ENCODE measurements around the gene WWOX.

The WWOX gene

GRCh38 chr16:78434401-78434800 is 334.9 kb downstream of the WWOX start:
- no peak for DNase-seq (ENCODE audit: low read depth)
- TF ChIP-seq MYC (IDR thresholded peaks at IDR 0.05; ENCODE audit: low read depth, low read length) (no peak), MAX (IDR thresholded peaks at IDR 0.05; ENCODE audit: low read depth, low read length) (no peak), CTCF (IDR thresholded peaks at IDR 0.05; ENCODE audit: low read depth, low read length) (no peak), POLR2A (IDR thresholded peaks at IDR 0.05; ENCODE audit: extremely low read depth, insufficient read length) (no peak)
- H3K4me3 ChIP-seq (ENCODE audit: low read depth, low read length), result no peak overlapping the region

DNA sequence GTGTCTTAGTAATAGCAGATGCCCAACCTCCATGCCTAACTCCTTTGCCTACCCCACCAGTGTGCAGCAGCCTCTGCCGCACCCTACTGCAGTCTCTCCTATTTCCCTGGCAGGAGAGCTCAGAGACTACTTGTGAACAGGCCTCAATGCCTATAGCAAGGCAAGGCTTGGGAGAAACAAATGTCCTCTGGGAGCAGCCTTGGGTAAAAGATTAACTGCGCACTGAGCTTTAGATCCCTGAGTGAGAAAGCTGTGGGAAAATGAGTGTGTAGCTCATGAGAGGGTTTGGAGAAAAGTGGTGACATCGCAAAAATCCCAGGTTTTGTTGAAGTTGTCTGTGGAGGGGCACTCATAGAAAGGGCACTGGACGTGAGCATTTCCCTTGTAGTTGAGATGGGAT is 335.8 kb downstream of the WWOX start:
- no peak overlapping the region for H3K4me3 ChIP-seq (ENCODE audit: low read depth, low read length)
- DNase-seq (ENCODE audit: low read depth), result no peak

DNA sequence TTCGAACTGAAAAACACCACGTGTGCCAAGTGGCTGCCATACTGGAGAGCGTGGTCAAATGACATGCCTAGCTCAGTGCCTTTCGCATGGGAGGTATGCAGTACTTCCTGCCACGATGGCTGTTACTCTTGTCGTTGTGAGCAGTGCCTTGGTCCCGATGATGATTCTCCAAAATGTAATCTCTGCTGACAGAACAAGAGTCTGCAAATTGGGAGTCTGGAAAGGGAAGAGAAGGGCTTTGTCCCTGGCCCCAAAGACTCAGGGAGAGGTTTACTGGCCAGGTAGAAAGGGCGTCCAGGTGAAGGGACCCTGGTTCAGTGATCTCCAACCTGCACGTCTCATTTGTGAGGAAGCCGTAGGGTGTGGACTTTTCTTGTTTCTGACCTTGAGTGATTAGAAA is 336.6 kb downstream of the WWOX start:
- H3K4me3 ChIP-seq (ENCODE audit: low read depth, low read length), result no peak overlapping the region
- no peak for DNase-seq (ENCODE audit: low read depth)
- TF ChIP-seq POLR2A (IDR thresholded peaks at IDR 0.05; ENCODE audit: extremely low read depth, insufficient read length) (no peak), MYC (IDR thresholded peaks at IDR 0.05; ENCODE audit: low read depth, low read length) (no peak), CTCF (IDR thresholded peaks at IDR 0.05; ENCODE audit: low read depth, low read length) (no peak), MAX (IDR thresholded peaks at IDR 0.05; ENCODE audit: low read depth, low read length) (no peak)

More for the DNA sequence above, 335.8 kb downstream of the WWOX start:
- TF ChIP-seq MAX (IDR thresholded peaks at IDR 0.05; ENCODE audit: low read depth, low read length), result no peak
- no peak for TF ChIP-seq POLR2A (IDR thresholded peaks at IDR 0.05; ENCODE audit: extremely low read depth, insufficient read length)
- no peak for TF ChIP-seq MYC (IDR thresholded peaks at IDR 0.05; ENCODE audit: low read depth, low read length)
- TF ChIP-seq CTCF (IDR thresholded peaks at IDR 0.05; ENCODE audit: low read depth, low read length), result no peak

GRCh38 chr16:78436846-78437245 is 337.4 kb downstream of the WWOX start:
- no peak overlapping the region for H3K4me3 ChIP-seq (ENCODE audit: low read depth, low read length)
- DNase-seq (ENCODE audit: low read depth), result no peak
- no peak for TF ChIP-seq MAX (IDR thresholded peaks at IDR 0.05; ENCODE audit: low read depth, low read length)
- no peak for TF ChIP-seq MYC (IDR thresholded peaks at IDR 0.05; ENCODE audit: low read depth, low read length)
- TF ChIP-seq CTCF (IDR thresholded peaks at IDR 0.05; ENCODE audit: low read depth, low read length), result no peak

DNA sequence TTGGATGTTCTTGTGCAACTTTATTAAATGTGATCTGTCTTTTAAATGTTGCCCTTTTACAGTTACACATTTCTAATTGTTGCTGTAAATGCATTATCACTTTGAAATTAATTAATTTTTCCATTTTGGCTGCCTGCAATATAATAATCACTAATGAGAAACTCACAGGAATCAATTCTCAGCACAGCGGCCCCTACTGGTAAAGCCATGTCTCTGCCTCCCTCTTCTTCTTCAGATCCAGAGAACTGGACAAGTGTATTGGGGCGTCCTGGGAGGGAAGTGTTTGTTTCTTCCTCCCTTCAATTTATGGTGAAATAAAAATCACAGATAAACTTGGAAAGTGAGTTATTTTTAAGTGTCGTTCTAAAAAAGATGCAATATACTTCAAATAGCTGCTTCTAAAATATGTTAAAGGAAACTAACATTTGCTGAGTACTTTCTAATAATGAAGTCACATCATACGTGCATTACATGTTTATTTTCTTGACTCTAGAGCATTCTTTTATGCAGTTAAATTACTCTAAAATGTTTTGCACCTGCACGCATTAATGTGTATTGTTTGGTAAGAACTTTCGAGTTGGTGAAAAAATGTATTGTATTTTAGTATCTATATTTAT is 338.0 kb downstream of the WWOX start:
- no peak overlapping the region for H3K4me3 ChIP-seq (ENCODE audit: low read depth, low read length)
- TF ChIP-seq MAX (IDR thresholded peaks at IDR 0.05; ENCODE audit: low read depth, low read length) (no peak), CTCF (IDR thresholded peaks at IDR 0.05; ENCODE audit: low read depth, low read length) (peak; percentile 96), MYC (IDR thresholded peaks at IDR 0.05; ENCODE audit: low read depth, low read length) (no peak)
- DNase-seq (ENCODE audit: low read depth), result peak; percentile 45

Data from NB4 (cell line).